Left hindlimb (tissue), 1 donor: ENCODE data around the gene RFC5.
"Not testable (repeated sequence)": the region's sequence is repeated elsewhere in the genome, so short reads cannot be mapped to it uniquely, and the experiment has no call there.

ENCODE experiments used
- DNase-seq: peaks from one replicate; pipeline ENCODE4 v3.0.0-alpha.2; 2018

Gene RFC5

GRCh38 chr12:118015944-118016343, 559 bp upstream of the RFC5 start:
- DNase-seq: no peak

DNA sequence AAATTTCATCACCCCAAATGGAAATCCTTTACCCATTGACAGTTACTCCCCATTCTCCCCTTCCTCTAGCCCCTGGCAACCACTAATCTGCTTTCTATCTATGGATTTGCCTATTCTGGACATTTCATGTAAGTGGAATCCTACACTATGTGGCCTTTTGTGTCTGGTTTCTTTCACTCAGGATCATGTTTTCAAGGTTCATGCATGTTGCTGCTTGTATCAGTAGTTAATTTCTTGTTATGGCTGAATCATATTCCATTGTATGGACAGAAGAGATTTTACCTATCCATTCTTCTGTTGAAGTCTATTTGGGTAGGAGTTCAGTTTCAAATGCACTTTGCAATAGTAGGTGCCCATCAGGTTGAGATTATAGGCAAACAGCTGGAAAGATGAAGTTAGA, 1.4 kb downstream of the RFC5 start:
- DNase-seq: no peak

DNA sequence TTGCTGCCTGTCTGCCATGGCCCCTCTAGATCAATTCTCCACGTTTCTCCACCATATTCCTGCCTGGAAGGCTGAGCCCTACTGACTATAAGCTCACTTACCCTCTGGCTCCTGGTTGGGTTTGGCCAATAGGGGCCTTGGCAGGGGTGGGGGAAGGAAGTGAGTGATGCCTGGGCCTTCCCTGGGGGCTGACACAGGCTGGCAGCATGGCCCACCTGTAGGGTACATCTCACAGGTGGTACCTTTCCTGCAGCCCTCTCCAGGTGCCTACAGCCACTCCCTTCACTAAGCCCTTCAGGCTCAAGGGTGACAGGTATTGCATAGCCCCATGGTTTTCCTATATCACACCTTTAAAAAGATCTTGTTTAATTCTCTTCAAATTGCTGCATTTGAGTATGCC, 3.5 kb downstream of the RFC5 start:
- no peak for DNase-seq

- not testable (repeated sequence) for DNase-seq
These were observed 5.7 kb downstream of the RFC5 start for GRCh38 chr12:118022097-118022727.

DNA sequence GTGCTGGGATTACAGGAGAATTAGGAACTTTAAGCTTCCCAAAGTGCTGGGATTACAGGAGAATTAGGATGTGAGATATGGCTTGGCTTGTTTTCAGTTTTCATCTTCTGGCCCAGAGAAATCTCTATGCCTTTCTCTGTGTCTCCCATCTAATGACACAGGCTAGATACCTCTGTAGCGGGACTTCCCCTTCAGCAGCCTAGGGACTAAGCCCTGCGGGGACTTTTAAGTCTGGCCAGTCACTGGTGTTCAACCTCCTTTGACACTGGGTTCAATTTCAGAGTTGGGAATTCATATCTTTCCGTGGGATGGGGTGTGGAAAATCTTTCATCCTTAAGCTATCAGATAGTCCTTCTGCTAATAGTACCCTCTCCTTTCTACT, 6.2 kb downstream of the RFC5 start:
- no peak for DNase-seq

- no peak for DNase-seq
These were observed 6.9 kb downstream of the RFC5 start for GRCh38 chr12:118023301-118023860.

DNA sequence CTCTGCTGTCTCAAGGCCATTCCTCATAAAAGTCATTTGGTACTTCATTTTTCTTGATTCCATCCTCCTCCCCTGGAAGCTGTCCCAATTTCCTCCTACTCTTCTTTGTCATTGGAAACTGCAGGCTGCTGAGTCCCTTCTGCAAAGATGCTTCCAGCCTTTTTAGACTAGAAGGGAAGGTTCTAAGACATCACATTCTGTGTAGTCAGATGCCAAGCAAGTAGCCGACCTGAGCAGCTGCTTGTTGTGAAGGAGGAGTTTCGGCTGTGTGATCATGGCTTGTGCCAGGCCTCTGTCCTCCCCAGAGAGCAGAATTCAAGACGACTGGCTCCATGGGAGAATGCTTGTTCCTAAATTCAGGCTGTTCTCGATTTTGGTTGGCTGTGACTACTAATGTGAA, 8.7 kb downstream of the RFC5 start:
- DNase-seq: no peak

DNA sequence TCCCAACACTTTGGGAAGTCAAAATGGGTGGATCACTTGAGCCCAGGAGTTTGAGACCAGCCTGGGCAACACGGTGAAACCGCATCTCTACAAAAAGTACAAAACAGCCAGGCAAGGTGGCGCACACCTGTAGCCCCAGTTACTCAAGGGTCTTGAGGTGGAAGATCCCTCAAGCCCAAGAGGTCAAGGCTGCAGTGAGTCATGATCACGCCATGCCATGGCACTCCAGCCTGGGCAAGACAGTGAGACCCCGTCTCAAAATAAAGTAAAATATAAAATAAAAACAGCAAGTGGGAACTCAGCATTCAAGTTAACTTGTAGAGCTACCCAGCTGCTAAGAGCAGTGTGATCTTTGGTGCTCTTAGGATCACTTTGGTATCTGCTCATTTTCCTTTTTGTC, 12.7 kb downstream of the RFC5 start:
- no peak for DNase-seq

DNA sequence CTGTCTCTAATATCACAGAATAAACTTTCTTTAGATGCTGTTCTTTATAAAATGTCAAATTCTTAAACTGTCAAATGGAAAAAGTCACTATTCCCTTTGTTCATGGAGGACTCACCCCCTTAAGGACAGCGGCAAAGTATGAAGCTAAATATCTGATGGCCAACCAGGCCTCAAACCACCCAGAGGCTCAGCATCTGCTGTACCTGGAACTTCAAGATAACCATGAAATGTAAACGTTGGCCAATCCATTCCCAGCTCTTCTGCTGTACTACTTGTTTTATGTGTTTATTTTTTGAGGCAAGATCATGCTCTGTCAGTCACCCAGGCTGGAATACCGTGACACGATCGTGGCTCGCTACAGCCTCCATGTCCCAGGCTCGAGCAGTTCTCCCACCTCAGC, 15.7 kb downstream of the RFC5 start:
- no peak for DNase-seq

GRCh38 chr12:118033323-118033722, 16.8 kb downstream of the RFC5 start:
- DNase-seq: no peak

DNA sequence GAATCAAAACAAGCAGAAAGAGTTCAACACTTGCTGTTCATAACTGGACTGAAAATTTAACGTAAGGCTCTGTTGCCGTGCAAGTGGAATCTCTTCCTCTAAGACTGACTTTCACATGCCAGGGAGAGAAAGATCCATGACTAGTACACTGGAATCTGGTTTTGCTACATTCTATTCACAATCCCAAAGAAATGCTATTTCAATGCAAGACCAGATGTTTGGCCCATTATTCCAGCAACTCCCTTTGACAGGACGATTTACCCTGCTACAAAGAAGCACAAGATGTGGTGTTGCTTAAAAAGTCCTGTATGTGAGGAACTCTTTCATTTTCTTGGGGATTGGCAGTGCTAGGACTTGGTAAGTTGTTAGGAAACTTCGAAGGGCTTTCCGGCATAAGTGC, 17.4 kb downstream of the RFC5 start:
- no peak for DNase-seq

DNA sequence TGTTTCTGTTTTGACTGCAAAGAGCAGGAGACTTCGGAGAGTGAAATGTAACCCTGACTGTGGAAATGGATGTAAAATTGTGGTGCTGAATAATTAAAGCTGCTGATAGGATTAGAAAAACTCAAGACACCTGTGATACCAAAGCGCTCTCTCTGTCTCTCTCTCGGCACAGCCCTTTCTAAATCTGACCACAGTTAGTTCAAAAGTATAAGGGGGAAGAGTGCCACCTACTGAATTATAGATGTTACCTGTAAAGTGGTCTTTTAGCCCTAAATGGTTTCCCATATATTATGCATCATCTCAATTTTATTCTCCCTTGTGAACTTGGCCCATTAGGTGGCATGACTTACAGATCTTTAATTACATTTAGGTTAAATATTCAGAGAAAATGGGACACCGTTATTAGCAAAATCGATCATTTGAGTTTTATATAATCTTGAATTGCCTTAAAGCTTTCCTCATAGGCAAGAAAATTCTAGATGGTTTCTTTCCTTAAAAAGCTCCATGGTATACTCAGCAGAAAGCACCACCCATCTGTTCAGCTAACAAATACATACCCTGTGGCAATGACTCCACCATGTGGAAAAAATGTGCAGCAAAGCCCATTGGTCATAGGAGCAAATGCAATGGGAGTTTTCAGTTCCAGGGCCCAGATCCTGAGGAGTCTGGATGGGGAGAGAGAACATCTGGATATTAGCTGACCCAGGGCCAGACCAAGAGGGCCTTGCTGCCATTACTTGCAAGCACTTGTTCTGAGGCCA, 18.1 kb downstream of the RFC5 start:
- DNase-seq: no peak

DNA sequence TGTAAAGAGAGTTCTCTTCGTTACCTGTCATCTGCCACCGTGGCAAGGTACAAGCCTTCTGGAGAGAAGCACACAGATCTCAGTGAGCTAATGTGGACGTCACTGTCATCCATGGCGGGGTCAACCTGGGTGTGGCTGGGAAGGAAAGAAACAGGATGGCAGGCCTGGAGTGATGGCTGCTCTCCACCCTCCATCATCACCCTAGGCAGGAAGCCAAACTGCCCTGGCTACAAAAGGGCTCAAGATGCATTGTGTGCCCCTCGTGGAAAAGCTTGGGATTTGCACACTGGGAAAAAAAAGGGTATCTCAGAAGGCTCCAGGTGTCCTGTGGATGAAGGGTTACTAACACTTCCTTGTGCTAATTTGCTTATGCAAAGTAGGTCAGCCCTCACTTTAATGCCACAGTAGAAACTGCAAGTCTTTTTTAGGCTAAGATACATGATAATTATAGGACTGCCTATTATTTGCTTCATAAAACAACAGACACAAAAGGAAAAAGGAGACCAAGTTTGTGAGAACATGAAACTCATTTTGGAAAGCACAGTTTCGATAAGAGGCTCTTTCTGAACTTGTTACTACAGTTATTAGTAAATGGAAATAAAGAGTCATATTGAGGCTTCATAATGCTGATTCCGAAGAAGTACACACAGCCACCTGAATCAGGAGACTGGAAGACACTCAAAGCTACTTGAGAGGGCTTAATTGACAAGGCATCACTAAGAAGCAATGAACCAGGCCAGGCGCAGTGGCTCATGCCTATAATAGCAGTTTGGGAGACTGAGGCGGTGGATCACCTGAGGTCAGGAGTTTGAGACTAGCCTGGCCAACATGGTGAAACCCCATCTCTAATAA, 18.9 kb downstream of the RFC5 start:
- no peak for DNase-seq

DNA sequence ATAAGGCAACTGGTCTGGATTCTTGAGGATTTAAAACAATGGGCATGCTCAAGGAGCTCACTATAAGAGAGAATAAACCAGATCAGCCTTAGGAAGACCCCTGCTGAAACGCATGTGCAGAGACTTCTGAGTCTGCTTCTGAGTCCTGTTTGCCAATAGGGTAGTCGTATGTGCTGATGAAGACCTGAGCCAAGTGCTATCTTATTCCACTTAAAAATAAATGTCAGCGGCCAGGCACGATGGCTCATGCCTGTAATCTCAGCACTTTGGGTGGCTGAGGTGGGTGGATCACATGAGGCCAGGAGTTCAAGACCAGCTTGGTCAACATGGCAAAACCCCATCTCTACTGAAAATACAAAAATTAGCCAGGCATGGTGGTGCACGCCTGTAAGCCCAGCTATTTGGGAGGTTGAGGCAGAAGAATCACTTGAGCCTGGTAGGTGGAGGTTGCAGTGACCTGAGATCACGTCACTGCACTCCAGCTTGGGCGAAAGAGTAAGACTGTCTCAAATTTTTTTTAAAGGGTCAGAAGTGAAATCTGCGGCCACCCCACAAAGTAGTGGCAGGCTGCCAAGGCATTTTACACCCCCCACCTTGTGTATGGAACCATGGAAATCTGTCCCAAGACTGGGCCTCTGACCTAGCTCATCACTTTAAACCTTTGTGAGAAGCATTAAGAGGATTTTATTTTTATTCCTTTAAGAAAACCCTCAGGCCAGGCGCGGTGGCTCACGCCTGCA, 20.3 kb downstream of the RFC5 start:
- DNase-seq: no peak

GRCh38 chr12:118038137-118038536, 21.6 kb downstream of the RFC5 start:
- no peak for DNase-seq

GRCh38 chr12:118042091-118042490, 25.6 kb downstream of the RFC5 start:
- no peak for DNase-seq

GRCh38 chr12:118044075-118044474, 27.6 kb downstream of the RFC5 start:
- no peak for DNase-seq

- DNase-seq: no peak
These were observed 28.1 kb downstream of the RFC5 start for GRCh38 chr12:118044577-118044976.

- DNase-seq: no peak
These were observed 29.9 kb downstream of the RFC5 start for GRCh38 chr12:118046430-118046829.

DNA sequence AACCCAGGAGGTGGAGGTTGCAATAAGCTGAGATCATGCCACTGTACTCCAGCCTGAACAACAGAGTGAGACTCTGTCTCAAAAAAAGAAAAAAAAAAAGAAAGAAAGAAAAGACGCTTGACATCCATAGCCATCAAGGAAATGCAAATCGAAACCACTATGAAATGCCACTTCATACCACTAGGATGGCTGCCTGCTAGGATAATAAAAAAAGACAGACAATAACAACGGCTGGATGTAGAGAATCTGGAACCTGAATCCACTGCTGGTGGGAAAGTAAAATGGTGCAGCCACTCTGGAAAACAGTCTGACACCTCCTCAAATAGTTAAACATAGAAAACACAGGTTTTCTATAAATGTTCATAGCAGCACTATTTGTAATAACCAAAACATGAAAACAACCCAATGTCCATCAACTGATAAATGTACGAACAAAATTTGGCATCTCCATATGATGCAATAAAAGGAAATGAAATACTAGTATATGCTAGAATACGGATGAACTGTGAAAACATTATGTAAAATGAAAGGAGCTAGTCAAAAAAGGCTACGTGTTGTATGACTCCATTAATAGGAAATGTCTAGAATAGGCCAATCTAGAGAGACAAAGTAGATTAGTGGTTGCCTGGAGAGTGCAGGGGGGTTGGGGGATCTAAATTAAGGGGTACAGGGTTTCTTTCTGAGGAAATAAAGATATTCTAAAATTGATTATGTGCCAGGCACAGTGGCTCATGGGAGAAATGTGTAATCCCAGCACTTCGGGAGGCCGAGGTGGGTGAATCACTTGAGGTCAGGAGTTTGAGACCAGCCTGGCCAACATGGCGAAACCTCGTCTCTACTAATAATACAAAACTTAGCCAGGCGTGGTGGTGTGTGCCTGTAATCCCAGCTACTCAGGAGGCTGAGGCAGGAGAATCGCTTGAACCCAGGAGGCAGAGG, 34.7 kb downstream of the RFC5 start:
- DNase-seq: no peak

DNA sequence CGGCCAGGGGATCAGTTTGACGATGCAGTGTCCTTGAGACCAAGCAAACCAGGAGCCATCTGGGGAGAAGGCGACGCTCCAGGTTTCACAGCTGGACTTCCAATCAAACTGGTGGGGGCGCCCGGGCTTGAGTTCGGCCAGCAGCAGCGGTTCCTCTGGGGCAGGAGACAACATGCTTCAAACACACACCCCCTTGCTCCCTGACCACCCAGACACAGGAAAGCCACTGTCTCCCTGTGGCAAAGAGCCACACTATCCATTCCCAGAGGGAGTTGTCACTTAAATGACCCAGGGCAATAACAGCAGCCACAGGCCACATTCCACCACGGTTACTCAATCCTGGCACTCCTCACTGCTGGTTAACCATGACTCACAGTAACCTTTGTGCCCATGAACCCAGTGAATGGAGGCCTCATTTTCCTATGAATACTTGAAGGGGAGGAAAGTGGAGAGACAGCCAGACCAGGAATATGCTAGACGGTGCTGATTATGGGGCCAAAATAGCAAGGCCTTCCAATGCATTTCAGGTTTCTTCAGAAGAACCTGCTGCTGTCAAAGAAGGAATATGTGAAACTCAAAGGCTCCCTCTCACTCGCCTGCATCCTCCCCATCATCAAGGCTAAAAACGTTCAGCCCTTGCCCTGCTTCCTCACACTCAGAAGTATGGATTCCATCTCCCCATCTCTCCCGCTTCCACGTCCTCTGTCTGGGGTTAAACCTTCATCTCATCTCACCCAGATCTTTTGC, 36.0 kb downstream of the RFC5 start:
- DNase-seq: peak; percentile 83
